ENCODE measurements around the gene KCNH1.
"Not testable (repeated sequence)": the region's sequence is repeated elsewhere in the genome, so short reads cannot be mapped to it uniquely, and the experiment has no call there.

KCNH1 gene

DNA sequence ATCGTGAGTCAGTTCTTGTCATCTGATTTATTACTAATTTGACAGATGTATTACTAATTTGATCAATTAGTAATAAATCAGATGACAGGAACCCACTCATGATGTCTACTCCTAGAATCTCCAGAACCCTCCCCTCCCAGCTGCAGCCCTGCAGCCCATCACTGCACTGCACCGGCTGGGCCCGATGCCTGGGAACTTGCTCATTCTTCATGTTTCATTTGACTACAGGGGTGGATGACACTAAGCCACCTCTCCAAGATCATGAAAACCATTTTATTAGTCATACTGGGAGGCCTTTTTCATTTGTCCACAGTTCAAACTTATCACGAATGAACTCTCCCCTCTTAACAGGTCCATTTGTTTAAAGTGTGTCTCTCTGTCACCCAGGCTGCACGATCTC is 41.0 kb downstream of the KCNH1 start:
- no peak for DNase-seq

DNA sequence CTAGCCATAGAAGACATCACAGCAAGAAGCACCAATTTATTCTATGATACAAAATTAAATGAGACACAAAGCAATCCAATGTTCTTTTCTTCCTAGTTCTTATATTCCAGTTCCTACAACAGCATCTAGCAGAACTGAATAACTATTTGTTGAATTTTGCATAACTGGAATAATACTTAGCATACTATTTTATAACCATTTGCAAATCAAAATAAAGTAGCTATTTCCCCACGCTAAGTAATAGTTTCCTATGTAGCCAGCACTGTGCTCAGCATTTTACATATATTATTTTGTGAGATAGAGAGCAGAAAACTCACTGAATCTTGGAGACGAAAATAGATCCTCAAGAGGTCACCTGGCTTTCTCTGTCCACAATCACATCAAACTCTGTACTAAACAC is 42.1 kb downstream of the KCNH1 start:
- no peak for DNase-seq

DNA sequence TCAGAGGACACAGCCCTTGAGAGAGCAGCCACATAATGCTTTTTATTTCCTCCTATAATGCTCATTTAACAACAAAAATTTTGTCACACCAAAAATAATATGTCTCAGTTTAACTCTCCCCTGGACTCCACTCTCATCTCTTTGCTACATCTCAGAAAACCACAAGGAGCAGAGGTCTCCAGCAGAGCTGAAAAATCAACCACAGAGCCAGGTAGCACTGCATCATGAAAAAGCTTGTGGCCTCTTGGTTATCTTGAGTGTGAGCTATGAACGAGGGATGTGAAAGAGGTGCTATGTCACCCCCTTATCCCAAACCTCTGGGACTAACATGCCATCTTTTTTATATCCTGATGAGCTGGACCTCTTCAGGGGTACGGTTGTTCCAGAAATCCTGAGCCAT is 44.4 kb downstream of the KCNH1 start:
- no peak for DNase-seq

- DNase-seq = no peak
These were observed 45.8 kb downstream of the KCNH1 start for GRCh38 chr1:211088156-211088555.

- no peak for DNase-seq
These were observed 51.1 kb downstream of the KCNH1 start for GRCh38 chr1:211082824-211083223.

GRCh38 chr1:211081447-211081846 is 52.5 kb downstream of the KCNH1 start:
- not testable (repeated sequence) for DNase-seq

GRCh38 chr1:211068976-211069375 is 65.0 kb downstream of the KCNH1 start:
- no peak for DNase-seq

DNA sequence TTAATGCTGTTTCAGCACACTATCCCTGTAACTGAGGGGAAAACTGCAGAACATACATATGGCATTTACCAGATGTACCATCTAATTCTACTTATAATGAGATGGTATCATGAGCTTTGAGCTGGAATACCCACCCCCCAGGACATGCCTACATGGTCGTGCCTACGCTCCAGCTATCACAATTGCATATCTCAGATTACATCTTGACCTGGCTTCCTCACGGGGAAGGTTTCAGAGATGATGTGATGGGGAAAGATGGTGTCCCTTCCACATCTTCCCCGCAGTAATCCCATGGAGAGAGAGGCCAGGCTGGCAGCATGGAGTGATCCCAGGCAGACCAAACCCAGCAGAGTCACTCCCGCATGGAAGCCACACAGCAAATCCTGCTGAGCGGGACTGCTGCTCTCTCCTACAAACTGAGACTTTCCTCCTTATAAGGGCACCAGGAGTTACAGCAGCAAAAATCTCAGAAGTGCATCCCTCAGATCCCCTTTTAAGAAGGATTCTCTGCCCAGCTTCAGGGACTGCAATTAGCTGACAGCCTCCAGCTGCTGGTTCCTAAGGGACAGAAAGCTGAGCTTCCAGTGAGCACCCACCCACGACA is 67.1 kb downstream of the KCNH1 start:
- no peak for DNase-seq

- not testable (repeated sequence) for DNase-seq
These were observed 92.1 kb downstream of the KCNH1 start for GRCh38 chr1:211041838-211042237.

DNA sequence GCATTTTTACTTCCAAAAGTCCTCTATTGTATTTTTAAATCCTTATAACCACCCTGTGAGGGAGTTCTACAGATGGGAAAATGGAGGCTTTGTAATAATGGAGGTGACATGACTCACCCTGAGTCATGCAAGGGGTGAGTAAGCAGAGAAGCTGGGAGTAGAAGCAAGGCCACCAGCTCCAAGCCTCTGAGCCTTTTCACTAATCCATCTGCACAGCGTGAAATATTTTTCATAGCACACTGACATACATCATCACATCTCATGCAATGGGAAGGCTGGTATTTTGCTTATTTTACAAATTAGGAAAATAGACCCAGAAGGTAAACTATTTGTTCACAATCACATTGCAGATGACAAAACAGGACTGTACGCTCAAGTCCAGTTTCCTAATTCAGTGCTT is 96.9 kb downstream of the KCNH1 start:
- DNase-seq = peak; percentile 94

GRCh38 chr1:211036381-211037060 is 97.4 kb downstream of the KCNH1 start:
- DNase-seq = peak; percentile 76

DNA sequence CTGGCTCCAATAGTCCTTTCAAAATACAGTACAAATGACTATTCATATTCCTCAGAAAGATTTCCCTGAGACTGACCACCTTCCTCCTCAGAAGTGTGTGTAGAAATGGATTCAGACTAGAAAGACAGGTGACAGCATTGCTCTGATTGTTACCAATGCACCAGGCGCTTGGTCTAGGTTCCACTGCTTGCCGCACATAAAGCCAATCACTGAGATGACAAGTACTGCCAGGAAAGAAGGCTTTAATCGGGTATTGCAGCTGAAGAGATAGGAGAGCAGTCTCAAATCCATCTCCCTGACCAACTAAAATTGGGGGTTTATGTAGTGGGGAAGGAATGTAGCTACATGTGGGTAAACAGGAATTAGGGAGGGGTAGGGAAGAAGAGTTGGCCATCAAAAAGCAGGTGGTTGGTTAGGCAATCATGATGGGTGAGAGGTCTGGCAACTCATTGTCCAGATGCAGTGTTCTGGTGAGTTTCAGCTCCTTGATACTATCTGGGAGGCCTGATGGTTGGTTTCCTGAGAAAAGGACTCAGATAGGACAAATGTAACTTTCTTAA is 98.0 kb downstream of the KCNH1 start:
- no peak for DNase-seq

DNA sequence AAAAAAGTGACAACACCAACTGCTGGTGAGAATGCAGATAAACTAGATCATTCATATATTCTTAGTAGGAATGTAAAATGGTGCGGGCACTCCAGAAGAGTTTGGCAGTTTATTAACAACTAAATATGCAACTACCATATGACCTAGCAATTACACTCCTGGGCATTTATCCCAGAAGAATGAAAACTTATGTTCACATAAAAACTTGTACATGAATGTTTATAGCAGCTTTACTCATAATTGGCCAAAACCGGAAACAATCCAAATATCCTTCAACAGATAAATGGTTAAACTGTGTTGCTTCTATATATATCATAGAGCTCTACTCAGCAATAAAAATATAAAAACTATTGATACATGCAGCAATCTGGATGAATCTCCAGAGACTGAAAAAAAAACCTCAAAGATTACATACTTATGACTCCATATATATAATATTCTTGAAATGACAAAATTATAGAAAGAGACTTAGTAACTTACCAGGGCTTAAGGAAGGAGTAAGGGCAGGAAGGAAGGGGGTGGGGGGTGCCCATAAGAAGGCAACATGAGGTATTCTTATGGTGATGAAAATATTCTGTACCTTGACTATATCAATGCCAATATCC is 99.9 kb downstream of the KCNH1 start:
- no peak for DNase-seq

DNA sequence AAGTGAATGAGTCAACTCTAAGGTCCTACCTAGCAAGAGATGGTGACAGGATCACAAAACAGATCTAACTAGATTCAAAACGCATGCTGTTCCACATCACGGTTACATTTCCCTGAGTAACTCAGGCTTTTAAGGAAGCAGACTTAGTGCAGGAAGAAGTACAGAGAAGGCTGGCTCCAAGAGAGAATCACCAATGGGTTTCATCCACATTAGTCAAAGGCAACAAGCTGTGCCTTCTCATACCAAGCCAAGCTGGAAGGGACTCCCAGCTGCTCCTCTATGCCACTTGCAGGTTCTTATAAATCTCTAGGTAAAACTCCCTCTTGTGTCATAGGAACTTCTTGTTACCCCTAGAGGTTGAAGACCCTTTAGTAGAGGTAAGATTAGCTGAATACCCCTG is 109.0 kb downstream of the KCNH1 start:
- no peak for DNase-seq

DNA sequence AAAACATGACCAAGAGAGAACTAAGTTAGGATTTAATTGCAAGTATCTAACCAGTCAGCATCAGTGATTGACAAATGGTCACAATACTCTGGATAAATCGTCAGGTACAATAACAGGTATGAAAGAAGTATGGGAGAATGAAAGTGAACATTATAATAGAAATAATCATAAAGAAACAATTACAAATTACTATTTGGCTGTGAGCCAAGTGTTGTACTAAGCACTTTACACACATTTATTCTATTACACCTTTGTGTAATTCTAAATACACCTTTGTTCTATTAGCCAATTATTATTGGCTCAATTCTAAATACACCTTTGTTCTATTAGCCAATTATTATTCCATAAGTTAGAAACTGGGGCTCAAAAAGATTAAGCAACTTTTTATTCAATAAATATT is 114.7 kb downstream of the KCNH1 start:
- no peak for DNase-seq

DNA sequence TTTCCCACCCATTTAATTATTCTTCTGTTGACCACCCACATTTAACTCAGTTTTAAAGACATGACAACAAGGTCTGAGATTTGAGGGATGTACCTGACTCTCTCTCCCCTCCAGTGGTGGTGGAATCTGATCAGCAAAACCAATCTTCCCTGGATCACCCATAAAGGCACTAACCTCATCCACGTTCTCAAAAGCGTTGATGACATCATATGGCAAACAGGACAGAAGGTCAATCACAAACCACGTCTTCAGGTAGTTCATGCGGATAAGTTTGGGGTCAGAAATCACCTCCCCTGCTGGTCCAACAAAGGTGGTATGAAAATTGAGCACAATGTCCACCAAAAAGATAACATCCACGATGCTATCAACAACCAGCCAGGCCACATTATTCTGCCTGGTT is 115.3 kb downstream of the KCNH1 start:
- DNase-seq = no peak

GRCh38 chr1:211017075-211017718 is 116.8 kb downstream of the KCNH1 start:
- DNase-seq = no peak

DNA sequence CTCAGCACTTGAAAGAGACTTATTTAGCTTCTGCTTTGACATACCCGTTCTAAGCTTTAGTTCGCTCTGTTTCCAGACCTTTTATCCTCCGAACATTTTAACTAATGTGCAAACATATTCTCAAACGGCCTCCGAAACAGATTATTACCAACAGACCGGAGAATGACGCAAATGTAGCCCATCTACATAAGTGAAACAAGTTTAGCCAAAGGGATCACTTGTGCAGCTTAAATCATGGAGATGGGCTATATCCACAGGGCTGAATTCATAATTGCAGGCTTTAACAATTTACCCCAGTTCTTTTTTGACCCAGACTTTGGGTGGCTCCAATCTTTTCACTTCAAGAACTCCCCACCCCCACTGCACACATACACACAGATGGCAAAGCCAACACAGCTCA is 119.7 kb downstream of the KCNH1 start:
- DNase-seq = no peak

DNA sequence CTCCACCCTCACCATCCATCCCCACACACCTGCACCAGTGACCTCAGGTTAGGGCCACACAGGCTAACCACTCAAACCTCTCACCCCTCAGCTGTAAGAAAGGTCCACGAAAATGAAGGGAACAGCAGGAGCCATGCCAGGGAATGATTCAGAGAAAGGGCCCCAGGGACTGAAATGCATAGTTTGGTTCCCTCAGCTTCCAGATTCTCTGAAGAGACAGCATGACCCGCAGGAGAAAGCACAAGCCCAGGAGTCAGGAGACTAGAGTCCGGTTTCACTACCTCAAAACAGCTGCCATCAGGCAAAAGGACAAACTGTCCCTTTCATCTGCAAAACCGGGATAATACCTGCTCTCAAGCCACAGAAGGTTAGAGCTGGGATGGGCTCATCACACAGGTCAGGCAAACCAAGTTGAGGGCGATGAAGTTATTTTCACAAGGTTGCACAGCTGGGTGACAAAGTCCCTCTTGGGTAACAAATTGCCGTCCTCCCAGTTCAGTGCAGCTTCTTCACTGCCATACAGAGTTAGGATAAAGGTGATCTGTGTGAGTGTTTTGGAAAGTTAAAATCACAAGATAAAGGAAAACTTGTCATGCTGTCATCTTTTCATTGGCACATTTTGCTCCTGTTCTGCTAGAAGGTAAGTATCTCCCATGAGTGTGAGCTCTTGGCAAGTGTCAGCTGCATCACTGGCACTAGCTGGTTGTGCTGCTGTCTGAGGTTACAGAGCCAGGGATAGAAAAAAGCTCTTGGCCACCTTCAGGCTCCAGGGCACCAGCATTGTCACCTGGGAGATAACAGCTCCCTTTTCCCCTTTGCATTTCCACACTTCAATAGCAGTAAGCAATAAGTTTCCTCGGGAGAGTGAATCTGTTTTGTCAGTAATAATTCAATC is 120.4 kb downstream of the KCNH1 start:
- no peak for DNase-seq

DNA sequence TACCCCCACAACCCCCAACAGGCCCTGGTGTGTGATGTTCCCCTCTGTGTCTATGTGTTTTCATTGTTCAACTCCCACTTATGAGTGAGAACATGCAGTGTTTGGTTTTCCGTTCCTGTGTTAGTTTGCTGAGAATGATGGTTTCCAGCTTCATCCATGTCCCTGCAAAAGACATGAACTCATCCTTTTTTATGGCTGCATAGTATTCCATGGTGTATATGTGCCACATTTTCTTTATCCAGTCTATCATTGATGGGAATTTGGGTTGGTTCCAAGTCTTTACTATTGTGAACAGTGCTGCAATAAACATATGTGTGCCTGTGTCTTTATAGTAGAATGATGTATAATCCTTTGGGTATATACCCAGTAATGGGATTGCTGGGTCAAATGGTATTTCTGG is 122.8 kb downstream of the KCNH1 start:
- not testable (repeated sequence) for DNase-seq

DNA sequence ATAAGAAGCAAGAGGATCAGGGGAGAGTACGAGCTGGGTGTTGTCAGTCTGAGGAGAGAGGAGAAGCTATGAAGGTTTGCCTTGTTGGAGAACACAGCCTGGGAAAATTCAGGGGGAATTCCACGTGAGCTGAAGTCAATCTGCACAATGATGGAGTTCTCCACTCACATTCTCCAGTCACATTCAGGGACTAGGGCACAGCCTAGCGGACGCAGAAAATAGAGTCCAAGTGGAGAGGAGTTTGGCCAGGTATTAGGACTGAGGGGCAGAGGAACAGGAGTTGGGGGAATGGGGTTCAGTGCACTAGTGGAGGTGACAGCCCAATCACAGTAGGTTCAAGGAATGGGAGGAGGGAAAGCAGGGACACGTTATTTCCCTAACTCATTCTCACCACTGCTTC is 124.0 kb downstream of the KCNH1 start:
- peak; percentile 8 for DNase-seq

- DNase-seq = no peak
These were observed 126.1 kb downstream of the KCNH1 start for GRCh38 chr1:211007830-211008229.

GRCh38 chr1:210995931-210996330 is 138.0 kb downstream of the KCNH1 start:
- DNase-seq = not testable (repeated sequence)
